Activated T-cell treated with anti-CD3 and anti-CD28 coated beads, Interleukin-2, amount 50 U/mL, for 4 hours (primary cell): ENCODE data around the gene AUTS2. TPM values are rescaled to one million over a fixed set of nuclear protein-coding genes. Genes with fewer than 3 reads are reported as not detected.

Source experiments
- ATAC-seq, 2 donors: fragments of 200-7000 bp; cut with Tn5 transposase; one replicate each; pipeline ENCODE4 v1.10.0; 2021
- DNase-seq: peaks from one replicate; pipeline ENCODE4 v3.0.0-alpha.2; 2020
- H3K27me3 Mint-ChIP-seq: one replicate; pipeline ENCODE4 v1.8.0; 2021; ENCODE audit warnings: low read depth, mixed read lengths
- H3K36me3 Mint-ChIP-seq: one replicate; pipeline ENCODE4 v1.8.0; 2022; ENCODE audit warnings: mixed read lengths; ENCODE audit not compliant: insufficient read depth
- H3K4me1 Mint-ChIP-seq: one replicate; pipeline ENCODE4 v1.8.0; 2021; ENCODE audit warnings: low read depth, mixed read lengths
- H3K4me3 Mint-ChIP-seq: one replicate; pipeline ENCODE4 v1.8.0; 2021; ENCODE audit warnings: mild to moderate bottlenecking, moderate library complexity, mixed read lengths
- H3K9me3 Mint-ChIP-seq: one replicate; pipeline ENCODE4 v1.8.0; 2021; ENCODE audit warnings: mixed read lengths
- total RNA-seq, 3 donors: library from RNA; stranded (reverse); gene quantifications; one replicate each; pipeline ENCODE4 v1.2.1, GENCODE V29; 2021

The AUTS2 gene
- total RNA-seq, 3 donors from 2014 or later, result 1.4 to 4.4 (median 2.8) TPM

GRCh38 chr7:69929622-69930021 is 331.3 kb downstream of the AUTS2 start:
- no peak for ATAC-seq
- H3K27me3 Mint-ChIP-seq, result no peaks in the 10 kb centered on the region
- H3K36me3 Mint-ChIP-seq, result no peaks in the 10 kb centered on the region
- H3K9me3 Mint-ChIP-seq, result peaks cover 7% of the 10 kb centered on the region
- H3K4me3 Mint-ChIP-seq, result no peak overlapping the region
- no peaks in the 10 kb centered on the region for H3K4me1 Mint-ChIP-seq
- DNase-seq, result no peak

- H3K27me3 Mint-ChIP-seq, result no peaks in the 10 kb centered on the region
- H3K9me3 Mint-ChIP-seq, result no peaks in the 10 kb centered on the region
- no peaks in the 10 kb centered on the region for H3K36me3 Mint-ChIP-seq
- DNase-seq, result no peak
- H3K4me3 Mint-ChIP-seq, result no peak overlapping the region
- ATAC-seq, result no peak
- H3K4me1 Mint-ChIP-seq, result no peaks in the 10 kb centered on the region
Observed at GRCh38 chr7:69932034-69932628, 333.9 kb downstream of the AUTS2 start.

DNA sequence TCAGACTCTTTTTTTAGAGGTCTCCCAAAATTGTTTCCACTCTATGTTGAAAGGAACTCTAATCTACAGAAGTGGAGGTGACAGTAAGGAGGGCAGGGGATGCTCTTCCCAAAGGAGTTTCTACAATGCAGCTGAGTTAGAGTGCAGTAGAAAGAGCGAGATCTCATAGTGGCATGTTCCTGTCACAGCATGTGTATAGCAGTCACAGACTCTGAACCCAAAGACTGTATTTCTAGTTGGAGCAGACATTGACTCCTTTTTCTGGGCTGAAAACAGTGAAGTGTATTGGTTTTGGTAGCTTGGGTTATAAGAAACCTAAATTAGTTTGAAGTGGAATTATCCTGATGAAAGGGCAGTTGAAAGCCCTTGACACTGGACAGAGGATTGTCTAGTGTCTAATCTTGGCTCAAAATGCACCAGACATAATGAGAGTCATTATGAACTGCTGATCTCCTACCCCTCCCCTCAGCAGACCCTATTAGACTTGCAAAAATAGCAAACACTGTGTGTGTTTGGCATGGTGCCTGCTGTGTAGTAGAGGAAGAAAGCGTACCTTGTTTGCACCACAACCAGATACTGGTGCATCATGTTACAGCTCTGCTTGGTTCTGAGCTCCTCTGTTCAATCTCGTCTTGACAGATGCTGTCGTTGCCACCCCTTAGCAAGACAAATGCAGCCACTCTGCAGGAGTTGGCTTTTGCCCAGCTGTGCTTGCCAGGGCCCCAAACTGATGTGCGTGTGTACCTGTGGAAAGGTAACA is 336.0 kb downstream of the AUTS2 start:
- ATAC-seq, result no peak
- Mint-ChIP-seq H3K27me3 (no peaks in the 10 kb centered on the region), H3K9me3 (no peaks in the 10 kb centered on the region), H3K4me3 (no peak overlapping the region), H3K36me3 (no peaks in the 10 kb centered on the region), H3K4me1 (no peaks in the 10 kb centered on the region)
- DNase-seq, result no peak

GRCh38 chr7:69935107-69935506 is 336.8 kb downstream of the AUTS2 start:
- H3K36me3 Mint-ChIP-seq, result no peaks in the 10 kb centered on the region
- no peak for DNase-seq
- H3K27me3 Mint-ChIP-seq, result no peaks in the 10 kb centered on the region
- no peaks in the 10 kb centered on the region for H3K9me3 Mint-ChIP-seq
- H3K4me3 Mint-ChIP-seq, result no peak overlapping the region
- H3K4me1 Mint-ChIP-seq, result no peaks in the 10 kb centered on the region
- ATAC-seq, result no peak

DNA sequence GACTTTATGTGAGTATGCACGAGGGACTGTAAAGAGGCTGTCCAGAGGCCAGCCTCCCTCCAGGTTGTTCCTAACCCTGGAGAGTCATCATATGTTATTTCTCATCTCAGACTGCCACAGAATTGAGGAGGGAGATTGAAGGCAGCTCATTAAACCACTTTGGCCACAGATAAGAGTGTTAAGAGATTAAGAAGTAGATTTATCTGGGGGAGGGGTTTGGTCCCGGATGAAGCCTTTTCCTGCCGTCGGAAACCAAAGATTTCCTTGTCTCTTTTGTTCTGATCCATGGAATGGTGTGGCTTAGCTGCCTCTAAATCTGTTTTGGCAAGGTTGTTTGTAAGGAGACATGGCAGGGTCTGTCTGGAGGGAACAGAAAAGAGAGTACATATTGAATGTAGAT is 338.8 kb downstream of the AUTS2 start:
- peaks cover 5% of the 10 kb centered on the region for H3K4me1 Mint-ChIP-seq
- H3K9me3 Mint-ChIP-seq, result no peaks in the 10 kb centered on the region
- no peaks in the 10 kb centered on the region for H3K36me3 Mint-ChIP-seq
- ATAC-seq (no peak), DNase-seq (no peak)
- no peak overlapping the region for H3K4me3 Mint-ChIP-seq
- H3K27me3 Mint-ChIP-seq, result no peaks in the 10 kb centered on the region

- no peak for DNase-seq
- Mint-ChIP-seq H3K27me3 (no peaks in the 10 kb centered on the region), H3K36me3 (no peaks in the 10 kb centered on the region), H3K4me1 (peaks cover 5% of the 10 kb centered on the region), H3K4me3 (no peak overlapping the region), H3K9me3 (no peaks in the 10 kb centered on the region)
- no peak for ATAC-seq
Observed at GRCh38 chr7:69939317-69939716, 341.0 kb downstream of the AUTS2 start.

DNA sequence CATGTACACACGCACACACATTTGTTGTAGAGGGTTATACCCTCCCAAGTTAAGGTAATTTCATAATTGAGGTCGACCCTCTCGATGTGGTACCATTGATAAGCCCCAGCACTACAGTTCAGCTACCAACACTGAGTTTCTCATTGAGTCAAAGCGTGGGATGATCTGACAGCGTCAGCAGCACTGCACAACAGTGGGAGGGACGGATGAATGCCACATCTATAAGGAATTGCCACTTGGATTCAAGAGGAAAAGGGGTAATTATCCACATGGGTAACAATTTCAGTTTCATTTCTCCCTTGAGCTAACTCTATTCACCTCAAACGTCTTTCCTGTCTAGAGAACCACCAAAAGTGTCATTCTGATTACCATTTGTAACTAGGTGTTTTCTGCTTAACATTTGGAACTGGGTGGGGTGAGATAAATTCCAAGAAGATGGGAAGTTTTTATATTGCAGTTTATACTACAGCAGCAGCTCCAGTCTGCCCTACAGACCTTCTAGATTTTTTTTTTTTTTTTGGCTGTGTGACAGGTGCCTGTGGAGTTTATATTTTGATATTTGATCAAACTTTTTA is 342.9 kb downstream of the AUTS2 start:
- H3K4me1 Mint-ChIP-seq, result peaks cover 5% of the 10 kb centered on the region
- no peaks in the 10 kb centered on the region for H3K36me3 Mint-ChIP-seq
- no peaks in the 10 kb centered on the region for H3K27me3 Mint-ChIP-seq
- no peaks in the 10 kb centered on the region for H3K9me3 Mint-ChIP-seq
- H3K4me3 Mint-ChIP-seq, result no peak overlapping the region
- no peak for DNase-seq
- ATAC-seq, result no peak

- Mint-ChIP-seq H3K4me1 (peaks cover 5% of the 10 kb centered on the region), H3K27me3 (no peaks in the 10 kb centered on the region), H3K9me3 (no peaks in the 10 kb centered on the region), H3K4me3 (no peak overlapping the region), H3K36me3 (no peaks in the 10 kb centered on the region)
- no peak for ATAC-seq
- no peak for DNase-seq
Observed at GRCh38 chr7:69942573-69942972, 344.3 kb downstream of the AUTS2 start.

- ATAC-seq (no peak), DNase-seq (no peak)
- H3K27me3 Mint-ChIP-seq, result no peaks in the 10 kb centered on the region
- no peaks in the 10 kb centered on the region for H3K4me1 Mint-ChIP-seq
- no peak overlapping the region for H3K4me3 Mint-ChIP-seq
- H3K9me3 Mint-ChIP-seq, result no peaks in the 10 kb centered on the region
- H3K36me3 Mint-ChIP-seq, result no peaks in the 10 kb centered on the region
Observed at GRCh38 chr7:69946901-69947300, 348.6 kb downstream of the AUTS2 start.

GRCh38 chr7:69947998-69948397 is 349.7 kb downstream of the AUTS2 start:
- DNase-seq (no peak), ATAC-seq (no peak)
- no peak overlapping the region for H3K4me3 Mint-ChIP-seq
- no peaks in the 10 kb centered on the region for H3K9me3 Mint-ChIP-seq
- H3K4me1 Mint-ChIP-seq, result no peaks in the 10 kb centered on the region
- H3K36me3 Mint-ChIP-seq, result no peaks in the 10 kb centered on the region
- no peaks in the 10 kb centered on the region for H3K27me3 Mint-ChIP-seq

- Mint-ChIP-seq H3K27me3 (no peaks in the 10 kb centered on the region), H3K4me3 (no peak overlapping the region), H3K36me3 (no peaks in the 10 kb centered on the region), H3K4me1 (peaks cover 3% of the 10 kb centered on the region), H3K9me3 (no peaks in the 10 kb centered on the region)
- ATAC-seq (no peak), DNase-seq (no peak)
Observed at GRCh38 chr7:69949122-69949521, 350.8 kb downstream of the AUTS2 start.

- H3K4me3 Mint-ChIP-seq, result no peak overlapping the region
- DNase-seq (no peak), ATAC-seq (no peak)
Observed at GRCh38 chr7:69951458-69951857, 353.2 kb downstream of the AUTS2 start.

GRCh38 chr7:69953136-69954067 is 355.1 kb downstream of the AUTS2 start:
- Mint-ChIP-seq H3K4me1 (peaks cover 3% of the 10 kb centered on the region), H3K27me3 (no peaks in the 10 kb centered on the region), H3K4me3 (no peak overlapping the region), H3K36me3 (no peaks in the 10 kb centered on the region), H3K9me3 (no peaks in the 10 kb centered on the region)
- no peak for DNase-seq
- no peak for ATAC-seq

More at GRCh38 chr7:69951458-69951857, 353.2 kb downstream of the AUTS2 start:
- Mint-ChIP-seq H3K36me3 (no peaks in the 10 kb centered on the region), H3K9me3 (no peaks in the 10 kb centered on the region), H3K4me1 (peaks cover 3% of the 10 kb centered on the region), H3K27me3 (no peaks in the 10 kb centered on the region)

DNA sequence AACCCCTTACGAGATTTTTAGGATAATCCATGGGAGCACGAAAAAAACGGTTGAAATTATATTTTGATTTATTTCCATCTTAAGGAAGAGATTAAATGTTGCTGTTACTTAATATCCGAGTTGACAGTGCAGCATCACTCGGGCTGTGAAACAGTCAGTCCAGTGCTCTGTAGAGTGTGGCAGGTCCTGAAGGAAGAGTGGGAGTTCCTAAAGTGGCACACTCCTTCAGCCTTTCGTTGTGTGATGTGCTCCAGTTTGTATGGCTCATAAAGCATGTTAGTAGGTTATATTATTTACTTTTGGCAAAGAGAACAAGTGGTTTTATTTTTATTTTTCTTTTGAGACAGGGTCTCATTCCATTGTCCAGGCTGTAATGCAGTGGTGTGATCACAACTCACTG is 358.3 kb downstream of the AUTS2 start:
- Mint-ChIP-seq H3K27me3 (no peaks in the 10 kb centered on the region), H3K4me1 (peaks cover 3% of the 10 kb centered on the region), H3K9me3 (no peaks in the 10 kb centered on the region), H3K36me3 (no peaks in the 10 kb centered on the region), H3K4me3 (no peak overlapping the region)
- DNase-seq (no peak), ATAC-seq (no peak)
